ENCODE results near the gene HORMAD2. TPM values are rescaled to one million over a fixed set of nuclear protein-coding genes. Genes with fewer than 3 reads are reported as not detected.

HORMAD2 gene
- total and polyA plus RNA-seq, 2 donors (not counting 3 experiments of a cell fraction or from before 2014, with no cell fraction given), result not detected

- dilution Hi-C loops (cut with MboI; ENCODE audit: extremely low pct_ligation_motif_present, low sequenced_read_pairs), result no loop called here
- H3K9ac ChIP-seq (replicated peaks; ENCODE audit: extremely low read depth, insufficient read depth, low read length), result no peak overlapping the region
Observed at GRCh38 chr22:30117256-30117655, 37.0 kb downstream of the HORMAD2 start.

More at GRCh38 chr22:30117256-30117655, 37.0 kb downstream of the HORMAD2 start:
- H3K9me1 ChIP-seq (replicated peaks; ENCODE audit: control insufficient read depth, extremely low read depth, insufficient read depth, low read length), result no peaks in the 10 kb centered on the region
- H4K20me1 ChIP-seq (replicated peaks; ENCODE audit: control insufficient read depth, extremely low read depth, insufficient read depth, low read length), result no peaks in the 10 kb centered on the region
- H3K79me2 ChIP-seq (ENCODE audit: control insufficient read depth, insufficient read depth, low read length), result no peaks in the 10 kb centered on the region
- no peak overlapping the region for H2AFZ ChIP-seq (ENCODE audit: low read depth, low read length)
- H3K9me3 ChIP-seq (replicated peaks; ENCODE audit: control insufficient read depth, insufficient read depth, low read length), result no peaks in the 10 kb centered on the region
- TF ChIP-seq FOS (IDR thresholded peaks at IDR 0.05; ENCODE audit: borderline replicate concordance, insufficient read depth, low read length), result no peak
- no peak for TF ChIP-seq POLR2A (IDR thresholded peaks at IDR 0.05; ENCODE audit: low read depth, low read length)
- TF ChIP-seq MYC (IDR thresholded peaks at IDR 0.05; ENCODE audit: low read depth, low read length), result no peak
- no peak for TF ChIP-seq JUN (IDR thresholded peaks at IDR 0.05; ENCODE audit: borderline replicate concordance, insufficient read depth, insufficient read length, low read depth)
- TF ChIP-seq MAX (IDR thresholded peaks at IDR 0.05; ENCODE audit: insufficient read depth, insufficient read length), result no peak
- no peak for TF ChIP-seq CTCF (IDR thresholded peaks at IDR 0.05; ENCODE audit: extremely low read depth in 1 of 2, insufficient read depth in 1 of 2, low read depth in 1 of 2, low read length in 2 of 2)
- BruUV-seq (replicated peaks), result no TSS peak
- no peaks in the 10 kb centered on the region for H3K4me1 ChIP-seq (ENCODE audit: control insufficient read depth, extremely low read depth, insufficient read depth, low read length)
- ChIA-PET POLR2A (no interaction called here), CTCF (interaction anchor here (0.7 to 1.4 kb wide), 3 partner anchors 9 to 138 kb away, joined by 4 to 5 read pairs (median 5); no protein-coding TSS in a partner anchor)
- H3K27me3 ChIP-seq (ENCODE audit: control insufficient read depth in 2 of 2, insufficient read depth in 2 of 2, low read length in 2 of 2), result peaks cover 24 to 27% of the 10 kb centered on the region in 2 experiments
- H3K4me2 ChIP-seq (ENCODE audit: insufficient read depth, low read length), result no peak overlapping the region
- intact Hi-C loops (cut with micrococcal nuclease), result no loop called here
- H3K27ac ChIP-seq (ENCODE audit: insufficient read depth, low read depth, low read length), result no peak overlapping the region
- H3K36me3 ChIP-seq (ENCODE audit: control insufficient read depth in 2 of 2, extremely low read depth in 1 of 2, insufficient read depth in 2 of 2, low read length in 2 of 2), result no peaks in the 10 kb centered on the region
- H3K4me3 ChIP-seq (replicated peaks in 1 of 3; ENCODE audit: insufficient read depth in 1 of 3, low read depth in 1 of 3, low read length in 3 of 3), result no peak overlapping the region
- no peak for DNase-seq (ENCODE audit: low read depth, low spot score)
- no peak for FAIRE-seq

All from endothelial cell of umbilical vein (primary cell).